GM04504 (cell line): Measurements from ENCODE around the gene CKS1B.

ENCODE experiments used
- DNase-seq: peaks from one replicate; pipeline ENCODE4 v3.0.0-alpha.2; 2012; ENCODE audit warnings: low read depth

CKS1B gene

GRCh38 chr1:155015527-155016230, 41.2 kb downstream of the CKS1B start:
- no peak for DNase-seq

DNA sequence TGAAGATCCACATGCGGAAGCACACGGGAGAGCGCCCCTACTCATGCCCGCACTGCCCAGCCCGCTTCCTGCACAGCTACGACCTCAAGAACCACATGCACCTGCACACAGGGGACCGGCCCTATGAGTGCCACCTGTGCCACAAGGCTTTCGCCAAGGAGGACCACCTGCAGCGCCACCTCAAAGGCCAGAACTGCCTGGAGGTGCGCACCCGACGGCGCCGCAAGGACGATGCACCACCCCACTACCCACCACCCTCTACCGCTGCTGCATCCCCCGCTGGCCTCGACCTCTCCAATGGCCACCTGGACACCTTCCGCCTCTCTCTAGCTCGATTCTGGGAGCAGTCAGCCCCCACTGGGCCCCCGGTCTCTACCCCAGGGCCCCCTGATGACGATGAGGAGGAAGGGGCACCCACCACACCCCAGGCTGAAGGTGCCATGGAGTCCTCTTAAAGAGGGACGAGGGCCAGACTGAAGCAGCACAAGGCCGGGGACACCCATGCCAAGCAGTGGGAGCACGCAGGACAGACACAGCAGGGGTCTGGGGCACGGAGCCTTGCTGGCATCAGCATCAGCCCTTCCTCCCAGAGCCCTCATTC, 41.9 kb downstream of the CKS1B start:
- DNase-seq: no peak

DNA sequence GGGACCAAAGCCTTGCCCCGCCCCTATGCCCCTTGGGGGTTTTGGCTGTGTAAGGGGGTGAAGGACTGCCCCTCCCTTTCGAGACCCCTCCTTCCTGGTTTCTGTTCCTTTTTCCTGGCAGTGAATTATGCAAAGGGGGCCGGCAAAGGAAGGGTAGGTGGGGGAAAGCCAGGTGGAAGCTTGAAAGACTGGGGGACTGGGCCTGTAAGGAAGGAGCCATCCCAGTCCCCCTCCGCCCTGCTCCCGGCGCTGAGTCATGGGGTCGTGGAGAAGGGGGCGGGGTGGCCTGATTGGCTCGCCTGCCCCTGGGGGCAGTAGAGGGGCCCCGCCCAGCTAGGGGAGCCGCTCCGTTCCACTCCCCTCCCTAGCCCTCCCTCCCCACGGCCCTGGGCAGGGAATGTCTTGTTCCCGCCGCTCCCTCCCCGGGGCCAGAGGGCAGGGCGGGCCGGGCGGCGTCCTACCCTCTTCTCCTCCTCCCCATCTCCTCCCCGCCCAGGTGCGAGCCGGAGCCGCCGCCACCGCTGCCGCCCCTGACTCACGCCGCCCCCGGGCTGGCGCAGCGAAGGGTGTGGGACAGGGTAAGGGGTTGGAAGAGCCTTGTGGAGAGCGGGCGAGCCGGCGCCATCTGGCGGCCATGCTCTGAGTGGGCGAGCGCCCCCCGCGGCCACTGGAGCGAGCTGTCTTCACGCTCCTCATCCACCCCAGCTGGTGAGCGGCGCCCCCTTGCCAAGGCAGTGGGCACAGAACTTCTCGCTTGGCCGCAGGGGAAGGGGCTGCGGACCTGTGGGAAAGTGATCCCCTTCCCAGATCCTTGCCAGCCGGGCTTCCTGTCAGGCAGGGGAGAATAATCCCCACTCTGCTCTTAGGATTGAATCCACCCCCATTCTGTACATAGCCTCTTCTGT, 42.8 kb downstream of the CKS1B start:
- no peak for DNase-seq

DNA sequence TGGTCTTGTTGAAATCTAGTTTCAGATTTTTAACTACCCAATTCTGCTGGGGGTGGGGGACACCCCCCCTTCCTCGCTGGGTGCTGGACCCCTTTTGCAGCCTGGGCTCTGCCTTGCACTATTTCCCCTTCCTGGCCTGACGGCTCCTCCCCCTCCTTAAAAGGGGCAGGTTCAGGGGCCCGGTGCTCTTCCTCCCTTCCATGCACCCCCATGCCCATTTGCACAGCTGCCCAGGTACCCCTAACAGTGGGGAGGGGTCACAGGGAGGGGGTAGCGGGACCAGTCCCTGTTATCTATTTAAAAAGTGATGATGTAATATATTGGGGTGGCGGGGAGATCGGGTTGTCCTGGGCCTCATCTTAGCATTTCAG, 43.5 kb downstream of the CKS1B start:
- DNase-seq: no peak

GRCh38 chr1:155018617-155019348, 44.3 kb downstream of the CKS1B start:
- DNase-seq: no peak

- no peak for DNase-seq
Measured at GRCh38 chr1:155019377-155020245, 45.1 kb downstream of the CKS1B start.

GRCh38 chr1:155022136-155022926, 47.9 kb downstream of the CKS1B start:
- no peak for DNase-seq

DNA sequence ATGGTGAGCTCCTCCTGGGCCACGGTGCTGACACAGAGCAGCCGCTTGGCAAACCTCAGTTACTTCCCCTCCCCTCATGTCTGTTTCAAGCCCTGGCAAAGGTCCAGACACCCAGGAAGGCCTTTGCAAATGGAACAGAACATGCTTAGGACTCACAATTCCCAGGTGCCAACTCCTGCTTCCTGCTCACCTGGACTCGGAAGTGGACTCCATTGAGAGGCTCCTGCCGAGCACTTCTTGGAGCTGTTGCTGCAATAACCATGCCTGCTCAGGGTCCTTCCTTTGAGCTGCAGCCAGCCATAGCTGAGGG, 48.4 kb downstream of the CKS1B start:
- DNase-seq: no peak

DNA sequence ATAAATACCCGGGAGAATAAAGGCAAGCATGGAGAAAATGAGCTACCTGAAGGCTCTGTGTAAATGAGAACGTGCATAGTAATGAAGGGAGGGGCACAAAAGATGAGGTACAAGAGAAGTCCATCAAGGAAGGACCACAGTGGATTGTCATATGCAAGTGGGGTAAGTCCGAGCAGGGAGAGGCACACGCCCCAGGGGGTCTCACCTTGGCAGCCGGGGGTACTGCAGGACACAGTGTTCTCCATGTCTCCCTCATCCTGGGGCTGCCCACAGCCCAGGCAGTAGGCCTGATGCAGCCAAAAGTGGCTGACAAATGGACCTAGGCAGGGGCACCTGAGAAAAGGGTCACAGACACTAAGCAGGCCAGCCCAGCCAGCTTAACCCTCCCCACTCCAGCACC, 49.1 kb downstream of the CKS1B start:
- no peak for DNase-seq

DNA sequence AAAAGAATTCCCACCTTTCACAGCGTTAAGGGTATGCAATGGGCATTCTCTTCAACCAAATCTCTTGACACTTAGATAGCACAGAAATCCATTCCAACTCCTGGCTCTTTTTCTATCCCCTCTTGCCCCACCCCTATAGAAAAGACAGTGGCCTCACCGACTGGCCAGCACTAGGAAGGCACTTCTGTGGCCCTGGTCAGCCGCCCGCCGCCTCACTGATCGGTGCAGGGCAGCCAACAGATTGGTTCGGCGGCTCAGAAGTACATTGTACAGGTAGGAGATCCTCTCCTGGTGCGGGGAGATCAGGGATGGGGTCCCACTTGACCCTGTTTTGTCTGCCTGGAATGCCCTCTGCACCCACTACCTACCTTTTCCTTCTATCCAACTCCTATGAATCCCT, 49.8 kb downstream of the CKS1B start:
- no peak for DNase-seq

DNA sequence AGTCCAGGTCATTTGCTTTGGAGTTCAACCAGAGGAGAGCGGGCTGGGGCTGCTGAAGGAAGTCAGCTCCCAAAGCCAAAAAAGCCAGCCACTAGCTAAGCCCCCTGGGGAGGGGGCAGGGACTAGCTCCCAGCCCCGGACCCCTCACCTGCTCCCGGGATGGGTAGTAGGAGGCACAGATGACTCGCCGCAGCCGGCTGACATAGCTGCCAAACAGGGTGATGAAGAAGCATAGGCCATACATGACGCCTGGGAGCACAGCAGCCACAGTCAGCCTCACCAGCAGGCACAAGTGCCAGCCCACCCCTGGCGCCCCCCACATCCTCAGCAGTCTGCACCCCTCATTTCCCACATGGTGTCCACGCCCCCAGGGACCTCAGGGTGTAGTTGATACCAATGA, 51.7 kb downstream of the CKS1B start:
- no peak for DNase-seq

DNA sequence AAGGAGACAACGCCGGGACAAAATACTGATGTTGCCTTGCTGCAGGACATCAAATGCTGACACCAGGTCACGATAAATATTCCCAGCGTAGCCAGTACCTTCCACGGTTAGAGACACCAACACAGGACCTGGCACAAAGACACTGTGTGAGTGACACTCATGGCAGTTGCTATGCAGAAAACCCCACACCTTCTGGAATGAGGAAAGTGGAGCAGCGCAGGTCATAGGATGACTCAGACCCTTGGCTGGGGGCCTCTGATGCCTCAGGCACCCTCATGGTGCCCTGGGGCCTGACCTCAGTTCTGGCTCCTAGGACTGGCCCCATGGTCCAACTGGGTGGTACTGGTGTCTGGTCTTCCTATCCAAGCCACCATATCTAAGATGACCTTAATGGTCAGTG, 52.1 kb downstream of the CKS1B start:
- no peak for DNase-seq
